Fibroblast of pulmonary artery (primary cell): ENCODE results near the gene PCDHGA3.
"Not testable (repeated sequence)": the region's sequence is repeated elsewhere in the genome, so short reads cannot be mapped to it uniquely, and the experiment has no call there.

Experiments
- DNase-seq: peaks from one replicate; pipeline ENCODE4 v3.0.0-alpha.2; 2010; ENCODE audit warnings: low read depth
- H3K4me3 ChIP-seq: replicated peaks from 2 replicates; pipeline ENCODE4 v1.5.1; 2011; ENCODE audit warnings: low read depth, mild to moderate bottlenecking, control low read depth, low read length, moderate library complexity
- CTCF ChIP-seq: IDR thresholded peaks from 2 replicates; pipeline ENCODE4 v1.5.1; 2011; ENCODE audit warnings: mild to moderate bottlenecking, control low read depth, low read length, inconsistent platforms; ENCODE audit errors: missing control alignments

Gene PCDHGA3

DNA sequence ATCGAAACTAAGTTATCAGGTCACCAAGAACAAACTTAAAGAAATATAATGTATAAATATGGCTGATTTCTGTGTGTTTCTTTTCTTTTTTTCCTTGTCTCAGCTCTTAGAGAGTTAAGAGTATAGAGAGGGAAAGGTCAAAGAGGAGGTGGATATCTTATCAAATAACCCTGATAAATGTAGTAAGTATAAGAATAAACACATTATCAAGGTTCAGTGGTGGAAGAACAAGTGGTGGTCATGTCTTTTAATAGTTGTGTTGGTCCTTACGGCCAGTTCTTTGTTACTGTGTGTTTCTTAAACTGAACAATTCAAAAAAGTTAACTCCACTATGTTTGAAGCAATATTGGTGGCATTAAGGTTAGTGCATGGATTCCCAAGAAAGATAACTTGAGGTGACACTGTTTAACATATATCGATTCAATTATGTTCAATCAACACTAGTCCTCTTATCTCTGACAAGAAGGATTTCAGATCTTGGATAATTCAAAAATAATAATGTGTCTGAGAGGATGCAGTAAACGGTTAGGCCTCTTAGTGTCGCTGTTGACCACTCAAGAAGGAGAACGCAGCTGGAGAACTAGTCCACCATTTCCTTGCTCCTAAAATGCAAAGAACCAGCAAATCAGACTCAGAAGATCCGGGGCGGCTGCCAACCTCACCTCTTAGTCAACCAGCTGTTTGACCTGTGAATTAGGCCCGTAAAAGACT, at the start of gene PCDHGA3:
Gene PCDHGA3 (plus strand): TSS at position 588 of the 711 bp plus-strand sequence. CDS start 205 bp downstream, outside the sequence.
- peak; percentile 74 for DNase-seq
- peak within 1 kb of the TSS; percentile 53 for H3K4me3 ChIP-seq
- peak; percentile 49 for TF ChIP-seq CTCF

GRCh38 chr5:141298376-141298775, 45.3 kb upstream of the PCDHGA3 start:
- TF ChIP-seq CTCF: no peak
- DNase-seq: peak; percentile 12
- H3K4me3 ChIP-seq: no peak overlapping the region

DNA sequence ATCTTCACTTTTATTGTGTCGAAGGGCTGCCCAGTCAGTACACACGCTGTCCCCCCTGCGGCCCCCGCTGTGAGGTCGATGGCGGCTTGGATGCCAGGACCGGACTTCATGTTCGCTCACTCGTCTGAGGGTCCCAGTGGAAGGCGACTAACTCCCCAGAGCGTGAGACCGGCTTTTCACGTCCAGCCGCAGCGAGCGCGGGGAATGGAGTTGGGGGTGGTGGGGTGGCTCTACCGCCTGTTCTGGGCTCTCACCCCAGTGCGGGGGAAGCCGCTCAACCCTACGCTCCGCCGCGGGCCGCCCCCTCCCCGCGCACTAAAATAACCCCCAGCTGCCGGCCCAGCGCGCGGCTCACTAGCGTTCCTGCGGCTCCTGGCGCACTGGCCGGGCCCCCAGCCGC, 39.9 kb upstream of the PCDHGA3 start, which contains the start of gene SLC25A2:
Gene SLC25A2 (minus strand): TSS at position 294 of the 400 bp plus-strand sequence. CDS start 184 bp downstream, at position 110.
- no peak within 1 kb of the TSS for H3K4me3 ChIP-seq
- TF ChIP-seq CTCF: no peak
- DNase-seq: no peak

- no peak overlapping the region for H3K4me3 ChIP-seq
- DNase-seq: no peak
- no peak for TF ChIP-seq CTCF
Measured at GRCh38 chr5:141306630-141307029, 37.0 kb upstream of the PCDHGA3 start.

GRCh38 chr5:141313711-141314110, 29.9 kb upstream of the PCDHGA3 start:
- H3K4me3 ChIP-seq: no peak overlapping the region
- TF ChIP-seq CTCF: no peak
- no peak for DNase-seq

- DNase-seq, H3K4me3 ChIP-seq: not testable (repeated sequence)
Measured at GRCh38 chr5:141316963-141317362, 26.7 kb upstream of the PCDHGA3 start.

DNA sequence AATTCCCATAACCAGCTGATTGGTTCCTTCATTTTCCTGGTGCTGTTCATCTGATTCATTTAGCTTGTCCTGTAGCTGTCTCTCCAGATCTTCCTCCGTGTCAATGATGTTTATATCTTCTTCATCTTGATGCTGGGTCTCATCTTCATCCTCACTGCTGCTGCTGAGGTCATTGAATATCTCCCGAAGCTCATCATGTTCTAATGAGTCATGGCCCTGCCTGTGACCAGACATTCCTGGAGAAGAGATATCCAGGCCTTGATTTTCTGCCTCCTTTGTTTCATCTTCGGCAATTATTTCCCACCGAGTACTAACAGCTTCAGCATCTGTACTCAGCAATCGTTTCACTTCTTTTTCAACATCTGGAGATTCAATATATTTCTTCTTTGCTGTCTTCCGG, 24.4 kb upstream of the PCDHGA3 start:
- no peak for TF ChIP-seq CTCF
- DNase-seq: no peak
- peak overlapping the region; percentile 94 for H3K4me3 ChIP-seq
